PC-3 (cell line): Measurements from ENCODE around the gene RNF169. TPM values are rescaled to one million over a fixed set of nuclear protein-coding genes. Genes with fewer than 3 reads are reported as not detected.

Experiments
- ATAC-seq: fragments of 200-7000 bp; cut with Tn5 transposase; 2 replicates; pipeline ENCODE4 v1.9.1; 2020; ENCODE audit warnings: mild to moderate bottlenecking, moderate library complexity
- BruUV-seq: library from RNA; stranded (reverse); fragments of 400-500 nt; replicated peaks from 2 replicates; lab custom pipeline; 2021; lab: Mats Ljungman, UMichigan
- CTCF ChIA-PET: fragments of 300-600 bp; sonication (Branson Sonifier 250); formaldehyde crosslinking; loops from one replicate; lab custom pipeline; 2022; ENCODE audit warnings: antibody characterized with exemption; lab: Charles Lee
- POLR2A ChIA-PET: fragments of 300-600 bp; sonication (Branson Sonifier 250); formaldehyde crosslinking; loops from one replicate; lab custom pipeline; 2022; ENCODE audit warnings: antibody characterized with exemption; ENCODE audit not compliant: unreplicated experiment; lab: Charles Lee
- DNase-seq: peaks from one replicate; pipeline ENCODE4 v3.0.0-alpha.2; 2015
- H2AFZ ChIP-seq: fragments of 300-600 bp; sonication (generic); 2 replicates; pipeline ENCODE4 v1.6.0; 2016; ENCODE audit warnings: antibody characterized with exemption, low read length
- H3F3A ChIP-seq: fragments of 300-600 bp; sonication (generic); one replicate; pipeline ENCODE4 v1.6.0; 2017; ENCODE audit warnings: antibody characterized with exemption, low read length, control low read depth, mild to moderate bottlenecking; ENCODE audit not compliant: unreplicated experiment
- H3K27ac ChIP-seq: fragments of 300-600 bp; sonication (generic); 2 replicates; pipeline ENCODE4 v1.5.1; 2016; ENCODE audit warnings: mild to moderate bottlenecking, low read length
- H3K27me3 ChIP-seq: fragments of 300-600 bp; sonication (generic); 2 replicates; pipeline ENCODE4 v1.6.1; 2016; ENCODE audit warnings: low read length, mixed read lengths
- H3K36me3 ChIP-seq: fragments of 300-600 bp; sonication (generic); 2 replicates; pipeline ENCODE4 v1.6.1; 2016; ENCODE audit warnings: low read depth, mixed run types, low read length, mixed read lengths
- H3K4me1 ChIP-seq: fragments of 300-600 bp; sonication (generic); 2 replicates; pipeline ENCODE4 v1.5.1; 2016; ENCODE audit warnings: low read length; ENCODE audit not compliant: insufficient read depth
- H3K4me2 ChIP-seq: fragments of 300-600 bp; sonication (generic); 2 replicates; pipeline ENCODE4 v1.6.0; 2016; ENCODE audit warnings: low read length
- H3K4me3 ChIP-seq: fragments of 300-600 bp; sonication (generic); 2 replicates; pipeline ENCODE4 v1.5.1; 2016; ENCODE audit warnings: mild to moderate bottlenecking, low read length, mixed read lengths
- H3K79me2 ChIP-seq: fragments of 300-600 bp; sonication (generic); 2 replicates; pipeline ENCODE4 v1.6.1; 2017; ENCODE audit warnings: low read length, mixed read lengths
- H3K9ac ChIP-seq: fragments of 300-600 bp; sonication (generic); 2 replicates; pipeline ENCODE4 v1.6.0; 2016; ENCODE audit warnings: mild to moderate bottlenecking, low read length
- H3K9me2 ChIP-seq: fragments of 300-600 bp; sonication (generic); replicated peaks from 2 replicates; pipeline ENCODE4 v1.6.1; 2016; ENCODE audit warnings: mixed run types, low read length, mixed read lengths
- H3K9me3 ChIP-seq: fragments of 300-600 bp; sonication (generic); 2 replicates; pipeline ENCODE4 v1.6.1; 2016; ENCODE audit warnings: low read length, mixed read lengths
- H4K20me1 ChIP-seq: fragments of 300-600 bp; sonication (generic); 2 replicates; pipeline ENCODE4 v1.6.1; 2016; ENCODE audit warnings: low read length, mixed read lengths
- CTCF ChIP-seq: fragments of 300-600 bp; sonication (generic); conservative IDR thresholded peaks from 2 replicates; pipeline ENCODE4 v1.5.1; 2017; ENCODE audit warnings: antibody characterized with exemption, low read depth, mild to moderate bottlenecking, low read length
- EZH2 ChIP-seq: fragments of 300-600 bp; sonication (generic); IDR thresholded peaks from one replicate; pipeline ENCODE4 v1.6.1; 2017; ENCODE audit warnings: antibody characterized with exemption, mild to moderate bottlenecking, low read length; ENCODE audit not compliant: unreplicated experiment
- EZH2phosphoT487 ChIP-seq: fragments of 300-600 bp; sonication (generic); IDR thresholded peaks from 2 replicates; pipeline ENCODE4 v1.6.1; 2018; ENCODE audit warnings: mild to moderate bottlenecking, antibody characterized with exemption, low read length, borderline replicate concordance
- intact Hi-C: fragments of 100-400 bp; cut with micrococcal nuclease; formaldehyde crosslinking; loops from 2 replicates; pipeline ENCODE4 v1.9.0; 2023
- total RNA-seq: library from RNA; depleted of rRNA; stranded (reverse); fragments of >200 nt; gene quantifications from 2 replicates; pipeline ENCODE4 v1.2.3, GENCODE V29; 2014

The RNF169 gene
- total RNA-seq, 1 experiment from 2014 or later, result 20.4 TPM

GRCh38 chr11:74742070-74742469 is 6.6 kb upstream of the RNF169 start:
- Histone ChIP-seq H3K27me3 (no peaks in the 10 kb centered on the region), H3K27ac (no peak overlapping the region), H3K9me2 (no peaks in the 10 kb centered on the region), H3K9ac (no peak overlapping the region), H3K79me2 (no peaks in the 10 kb centered on the region), H3K36me3 (no peaks in the 10 kb centered on the region), H4K20me1 (no peaks in the 10 kb centered on the region), H3K4me3 (no peak overlapping the region), H3F3A (no peaks in the 10 kb centered on the region), H3K4me2 (no peak overlapping the region), H2AFZ (no peak overlapping the region), H3K4me1 (no peaks in the 10 kb centered on the region), H3K9me3 (no peaks in the 10 kb centered on the region)
- TF ChIP-seq EZH2phosphoT487 (no peak), EZH2 (no peak), CTCF (no peak)
- ChIA-PET POLR2A (no interaction called here), CTCF (no interaction called here)
- intact Hi-C loops, result no loop called here
- no peak for DNase-seq
- BruUV-seq, result no TSS peak
- no peak for ATAC-seq

GRCh38 chr11:74743640-74744039 is 5.0 kb upstream of the RNF169 start:
- ATAC-seq (no peak), DNase-seq (no peak)
- no peaks in the 10 kb centered on the region for H3F3A ChIP-seq
- BruUV-seq, result no TSS peak
- no peaks in the 10 kb centered on the region for H3K27me3 ChIP-seq
- no peak overlapping the region for H2AFZ ChIP-seq
- no peak overlapping the region for H3K4me3 ChIP-seq
- H3K27ac ChIP-seq, result no peak overlapping the region
- peaks cover 7% of the 10 kb centered on the region; the same call in 1 of the 2 replicates for H3K4me1 ChIP-seq
- no peaks in the 10 kb centered on the region for H3K79me2 ChIP-seq
- no peak overlapping the region for H3K9ac ChIP-seq
- POLR2A ChIA-PET, result no interaction called here
- H3K9me3 ChIP-seq, result no peaks in the 10 kb centered on the region
- H3K4me2 ChIP-seq, result no peak overlapping the region
- no peaks in the 10 kb centered on the region for H3K9me2 ChIP-seq
- TF ChIP-seq EZH2 (no peak), EZH2phosphoT487 (no peak)
- H3K36me3 ChIP-seq, result no peaks in the 10 kb centered on the region
- intact Hi-C loops, result no loop called here
- no peaks in the 10 kb centered on the region for H4K20me1 ChIP-seq
- CTCF ChIA-PET, result interaction anchor here (0.6 kb wide), 1 partner anchor 29 kb away, joined by 10 read pairs; no protein-coding TSS in a partner anchor

GRCh38 chr11:74744277-74744676 is 4.4 kb upstream of the RNF169 start:
- no peaks in the 10 kb centered on the region for H3K27me3 ChIP-seq
- CTCF ChIA-PET, result interaction anchor here (0.6 kb wide), 2 partner anchors 28 to 42 kb away, joined by 3 to 10 read pairs; no protein-coding TSS in a partner anchor

More at GRCh38 chr11:74744277-74744676, 4.4 kb upstream of the RNF169 start:
- Histone ChIP-seq H3K79me2 (peaks cover 1% of the 10 kb centered on the region), H3K36me3 (no peaks in the 10 kb centered on the region), H3K9me2 (no peaks in the 10 kb centered on the region), H4K20me1 (no peaks in the 10 kb centered on the region), H3K9me3 (no peaks in the 10 kb centered on the region), H3K4me3 (no peak overlapping the region), H2AFZ (no peak overlapping the region), H3K4me1 (peaks cover 7% of the 10 kb centered on the region; the same call in 1 of the 2 replicates), H3F3A (no peaks in the 10 kb centered on the region), H3K9ac (no peak overlapping the region), H3K4me2 (no peak overlapping the region), H3K27ac (no peak overlapping the region)
- intact Hi-C loops, result no loop called here
- BruUV-seq, result no TSS peak
- TF ChIP-seq CTCF (no peak), EZH2 (no peak), EZH2phosphoT487 (no peak)
- ATAC-seq (no peak), DNase-seq (no peak)
- POLR2A ChIA-PET, result no interaction called here
